ENCODE data around the gene SYNPO2.

SYNPO2 gene

DNA sequence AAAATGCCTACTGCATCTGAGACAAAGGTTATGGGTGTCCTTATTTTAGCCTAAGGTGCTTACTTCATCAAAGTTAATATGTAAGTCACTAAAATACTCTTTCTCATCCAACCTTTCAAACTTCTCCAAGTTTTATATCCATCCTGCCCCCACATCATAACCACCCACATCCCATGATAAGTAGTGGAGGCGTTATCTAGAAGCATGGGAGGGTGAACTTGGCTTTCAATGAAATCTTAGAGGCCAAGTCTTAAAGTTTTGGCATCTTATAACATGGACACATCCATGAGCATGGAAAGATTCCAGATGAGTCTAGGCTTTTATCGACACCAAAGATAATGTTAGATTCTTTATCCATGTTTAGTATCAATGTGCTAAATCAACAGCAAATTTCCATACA is 29.9 kb upstream of the SYNPO2 start:
- H3K4me1 ChIP-seq (ENCODE audit: control insufficient read depth, insufficient read depth, low read depth, low read length), result no peaks in the 10 kb centered on the region
- no peak overlapping the region for H3K4me2 ChIP-seq (ENCODE audit: low read length, poor library complexity, severe bottlenecking)
- H2AK5ac ChIP-seq (ENCODE audit: low read length, severe bottlenecking), result no peak overlapping the region
- H3K4ac ChIP-seq (ENCODE audit: low read depth in 1 of 2, low read length in 2 of 2), result no peak overlapping the region
- no peak overlapping the region for H4K91ac ChIP-seq (ENCODE audit: low read length)
- no peak overlapping the region for H3K23ac ChIP-seq (ENCODE audit: low read length in 2 of 2)
- H3K27me3 ChIP-seq (ENCODE audit: control insufficient read depth in 1 of 2, insufficient read depth in 1 of 2, low read length in 2 of 2), result no peaks in the 10 kb centered on the region
- H2BK12ac ChIP-seq (ENCODE audit: low read length in 2 of 2), result no peak overlapping the region
- H3K9me3 ChIP-seq (ENCODE audit: control insufficient read depth, low read length), result no peaks in the 10 kb centered on the region
- no peak overlapping the region for H3K4me3 ChIP-seq (ENCODE audit: insufficient read depth in 1 of 2, low read depth in 1 of 2, low read length in 2 of 2)
- H3K14ac ChIP-seq (ENCODE audit: low read length in 2 of 2), result no peak overlapping the region
- no peak overlapping the region for H3K18ac ChIP-seq (ENCODE audit: low read depth in 1 of 2, low read length in 2 of 2)
- no peak for DNase-seq
- H3K27ac ChIP-seq (ENCODE audit: low read length, poor library complexity, severe bottlenecking), result no peak overlapping the region
- H4K8ac ChIP-seq (ENCODE audit: low read length), result no peak overlapping the region
- WGBS, result 100% methylated on average over 1 of the region's 2 CpGs
- no peaks in the 10 kb centered on the region for H3K79me1 ChIP-seq (replicated peaks; ENCODE audit: low read length, poor library complexity, severe bottlenecking)
- no peak overlapping the region for H2BK15ac ChIP-seq (ENCODE audit: low read depth, poor library complexity, severe bottlenecking)
- no peak overlapping the region for H2AFZ ChIP-seq (ENCODE audit: low read depth, low read length)
- no peak overlapping the region for H2BK5ac ChIP-seq (ENCODE audit: low read depth, low read length, poor library complexity, severe bottlenecking)
- no peak overlapping the region for H3K9ac ChIP-seq (ENCODE audit: low read length)
- H3K36me3 ChIP-seq (ENCODE audit: control insufficient read depth in 1 of 2, insufficient read depth in 2 of 2, low read depth in 1 of 2, low read length in 2 of 2), result no peaks in the 10 kb centered on the region
- H2BK120ac ChIP-seq (ENCODE audit: low read depth, low read length), result no peak overlapping the region

DNA sequence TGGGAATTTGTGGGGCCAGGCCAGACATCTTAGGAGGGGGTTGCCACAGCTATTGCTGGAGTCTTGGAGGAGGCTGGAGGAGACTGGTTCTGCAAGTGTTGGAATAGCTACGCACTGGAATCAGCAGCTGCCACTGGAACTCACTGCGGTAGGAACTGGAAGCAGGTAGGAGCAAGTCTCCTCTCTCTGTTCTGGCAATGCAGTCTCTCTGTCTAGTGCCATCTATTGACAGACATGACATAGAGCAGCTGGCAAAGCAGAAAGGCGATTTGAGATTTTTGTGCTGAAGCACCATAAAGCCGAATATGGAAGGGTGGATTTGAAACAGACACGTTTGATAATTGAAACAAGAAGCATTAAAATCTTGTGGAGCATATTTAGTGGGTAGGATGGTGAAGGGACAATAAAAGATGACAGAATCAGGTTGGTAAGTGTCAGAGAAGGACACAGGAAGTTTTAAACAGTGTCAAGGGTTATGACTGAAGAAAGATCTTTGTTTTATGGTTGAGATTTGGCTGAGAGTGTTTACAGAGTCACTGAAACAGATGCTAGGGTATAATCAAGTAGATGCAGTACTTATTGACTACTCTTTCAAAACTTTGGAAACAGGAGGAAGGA is 23.5 kb upstream of the SYNPO2 start:
- no peak overlapping the region for H3K27ac ChIP-seq (ENCODE audit: low read length, poor library complexity, severe bottlenecking)

DNA sequence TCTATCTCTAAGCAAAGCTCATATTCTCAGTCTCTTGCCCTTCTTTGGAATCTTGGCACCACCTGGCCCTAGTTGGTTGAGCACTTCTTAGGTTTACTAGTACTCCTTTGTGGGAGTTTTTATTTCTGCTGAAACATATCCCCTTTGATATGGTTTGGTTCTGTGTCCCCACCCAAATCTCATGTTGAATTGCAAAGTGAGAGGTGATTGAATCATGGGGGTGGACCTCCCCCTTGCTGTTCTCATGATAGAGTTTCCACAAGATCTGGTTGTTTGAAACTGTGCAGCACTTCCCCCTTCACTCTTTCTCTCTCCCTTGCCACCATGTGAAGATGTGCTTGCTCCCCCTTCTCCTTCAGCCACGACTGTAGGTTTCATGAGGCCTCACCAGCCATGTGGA is 22.2 kb upstream of the SYNPO2 start:
- H2BK120ac ChIP-seq (ENCODE audit: low read depth, low read length), result no peak overlapping the region
- H3K27me3 ChIP-seq (ENCODE audit: control insufficient read depth in 1 of 2, insufficient read depth in 1 of 2, low read length in 2 of 2), result no peaks in the 10 kb centered on the region
- H3K9me3 ChIP-seq (ENCODE audit: control insufficient read depth, low read length), result no peaks in the 10 kb centered on the region
- no peak overlapping the region for H2AK5ac ChIP-seq (ENCODE audit: low read length, severe bottlenecking)
- H3K9ac ChIP-seq (ENCODE audit: low read length), result no peak overlapping the region
- no peaks in the 10 kb centered on the region for H3K36me3 ChIP-seq (ENCODE audit: control insufficient read depth in 1 of 2, insufficient read depth in 2 of 2, low read depth in 1 of 2, low read length in 2 of 2)
- no peak overlapping the region for H2AFZ ChIP-seq (ENCODE audit: low read depth, low read length)
- H3K4me1 ChIP-seq (ENCODE audit: control insufficient read depth, insufficient read depth, low read depth, low read length), result no peaks in the 10 kb centered on the region
- no peak overlapping the region for H4K91ac ChIP-seq (ENCODE audit: low read length)
- H4K8ac ChIP-seq (ENCODE audit: low read length), result no peak overlapping the region
- no peak overlapping the region for H2BK5ac ChIP-seq (ENCODE audit: low read depth, low read length, poor library complexity, severe bottlenecking)
- no peak overlapping the region for H3K4ac ChIP-seq (ENCODE audit: low read depth in 1 of 2, low read length in 2 of 2)
- H3K14ac ChIP-seq (ENCODE audit: low read length in 2 of 2), result no peak overlapping the region
- WGBS, result no CpG with 5 or more reads among the region's 1 CpG
- no peak overlapping the region for H2BK12ac ChIP-seq (ENCODE audit: low read length in 2 of 2)
- DNase-seq, result no peak
- H3K23ac ChIP-seq (ENCODE audit: low read length in 2 of 2), result no peak overlapping the region
- no peak overlapping the region for H2BK15ac ChIP-seq (ENCODE audit: low read depth, poor library complexity, severe bottlenecking)
- H3K4me2 ChIP-seq (ENCODE audit: low read length, poor library complexity, severe bottlenecking), result no peak overlapping the region
- no peaks in the 10 kb centered on the region for H3K79me1 ChIP-seq (replicated peaks; ENCODE audit: low read length, poor library complexity, severe bottlenecking)
- H3K4me3 ChIP-seq (ENCODE audit: insufficient read depth in 1 of 2, low read depth in 1 of 2, low read length in 2 of 2), result no peak overlapping the region
- no peak overlapping the region for H3K18ac ChIP-seq (ENCODE audit: low read depth in 1 of 2, low read length in 2 of 2)
- no peak overlapping the region for H3K27ac ChIP-seq (ENCODE audit: low read length, poor library complexity, severe bottlenecking)

More for the DNA sequence above, 23.5 kb upstream of the SYNPO2 start:
- H3K4me2 ChIP-seq (ENCODE audit: low read length, poor library complexity, severe bottlenecking), result no peak overlapping the region
- H4K91ac ChIP-seq (ENCODE audit: low read length), result no peak overlapping the region
- H2BK12ac ChIP-seq (ENCODE audit: low read length in 2 of 2), result no peak overlapping the region
- H3K4me1 ChIP-seq (ENCODE audit: control insufficient read depth, insufficient read depth, low read depth, low read length), result no peaks in the 10 kb centered on the region
- H4K8ac ChIP-seq (ENCODE audit: low read length), result no peak overlapping the region
- H3K4ac ChIP-seq (ENCODE audit: low read depth in 1 of 2, low read length in 2 of 2), result no peak overlapping the region
- no peak overlapping the region for H3K14ac ChIP-seq (ENCODE audit: low read length in 2 of 2)
- DNase-seq, result peak; percentile 60
- H3K4me3 ChIP-seq (ENCODE audit: insufficient read depth in 1 of 2, low read depth in 1 of 2, low read length in 2 of 2), result no peak overlapping the region
- peak overlapping the region; percentile 28 for H3K9ac ChIP-seq (ENCODE audit: low read length)
- no peak overlapping the region for H2BK5ac ChIP-seq (ENCODE audit: low read depth, low read length, poor library complexity, severe bottlenecking)
- H3K18ac ChIP-seq (ENCODE audit: low read depth in 1 of 2, low read length in 2 of 2), result no peak overlapping the region
- H3K27me3 ChIP-seq (ENCODE audit: control insufficient read depth in 1 of 2, insufficient read depth in 1 of 2, low read length in 2 of 2), result no peaks in the 10 kb centered on the region
- WGBS, result 14% methylated on average over 5 of the region's 5 CpGs
- no peak overlapping the region for H3K23ac ChIP-seq (ENCODE audit: low read length in 2 of 2)
- H2BK120ac ChIP-seq (ENCODE audit: low read depth, low read length), result no peak overlapping the region
- H2AK5ac ChIP-seq (ENCODE audit: low read length, severe bottlenecking), result no peak overlapping the region
- H2BK15ac ChIP-seq (ENCODE audit: low read depth, poor library complexity, severe bottlenecking), result no peak overlapping the region
- H3K79me1 ChIP-seq (replicated peaks; ENCODE audit: low read length, poor library complexity, severe bottlenecking), result no peaks in the 10 kb centered on the region
- no peaks in the 10 kb centered on the region for H3K36me3 ChIP-seq (ENCODE audit: control insufficient read depth in 1 of 2, insufficient read depth in 2 of 2, low read depth in 1 of 2, low read length in 2 of 2)
- no peaks in the 10 kb centered on the region for H3K9me3 ChIP-seq (ENCODE audit: control insufficient read depth, low read length)
- H2AFZ ChIP-seq (ENCODE audit: low read depth, low read length), result no peak overlapping the region

DNA sequence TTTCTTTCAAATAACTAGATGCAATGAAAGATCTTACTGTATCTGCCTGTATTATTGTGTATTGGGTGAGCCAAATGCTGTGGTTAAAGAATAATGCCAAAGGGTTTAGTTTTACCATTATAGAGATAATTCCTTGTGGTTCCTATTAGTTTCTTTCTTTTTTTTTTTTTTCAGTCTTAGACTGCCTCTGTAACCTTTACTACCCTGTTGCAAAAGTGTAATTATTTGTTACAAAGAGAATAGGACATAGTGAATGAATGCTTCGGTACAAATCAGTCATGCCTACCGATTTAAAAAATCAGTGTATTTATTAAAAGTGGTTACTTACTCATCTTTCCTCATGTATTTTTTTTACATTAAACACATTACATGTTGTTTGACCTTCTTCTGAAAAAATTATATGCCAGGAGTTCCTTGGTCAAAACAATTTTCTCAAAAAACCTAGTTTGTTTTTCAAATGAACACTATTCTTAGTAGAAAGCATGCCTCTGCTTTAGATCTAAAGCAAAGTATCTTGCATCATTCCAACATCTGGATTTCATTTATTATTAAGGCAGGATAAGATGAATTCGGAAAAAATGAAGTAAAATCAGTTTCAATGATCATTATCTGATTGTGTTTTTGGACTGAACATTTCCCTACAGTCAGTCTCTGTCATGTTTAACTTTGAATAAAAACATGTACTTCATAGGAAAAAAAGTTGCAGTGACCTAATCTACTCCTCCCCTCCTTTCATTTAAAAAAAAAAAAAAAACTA is 21.2 kb upstream of the SYNPO2 start:
- no peak overlapping the region for H2AFZ ChIP-seq (ENCODE audit: low read depth, low read length)
- peak overlapping the region; percentile 73 for H3K9ac ChIP-seq (ENCODE audit: low read length)
- no peak for DNase-seq
- no peak overlapping the region for H2BK120ac ChIP-seq (ENCODE audit: low read depth, low read length)
- H2AK5ac ChIP-seq (ENCODE audit: low read length, severe bottlenecking), result no peak overlapping the region
- H3K27ac ChIP-seq (ENCODE audit: low read length, poor library complexity, severe bottlenecking), result no peak overlapping the region
- no peak overlapping the region for H4K8ac ChIP-seq (ENCODE audit: low read length)
- H3K79me1 ChIP-seq (replicated peaks; ENCODE audit: low read length, poor library complexity, severe bottlenecking), result no peaks in the 10 kb centered on the region
- no peak overlapping the region for H2BK12ac ChIP-seq (ENCODE audit: low read length in 2 of 2)
- no peaks in the 10 kb centered on the region for H3K36me3 ChIP-seq (ENCODE audit: control insufficient read depth in 1 of 2, insufficient read depth in 2 of 2, low read depth in 1 of 2, low read length in 2 of 2)
- H3K4me3 ChIP-seq (ENCODE audit: insufficient read depth in 1 of 2, low read depth in 1 of 2, low read length in 2 of 2), result peak overlapping the region in 1 of 2 experiments; percentile 10
- H2BK15ac ChIP-seq (ENCODE audit: low read depth, poor library complexity, severe bottlenecking), result no peak overlapping the region
- no peaks in the 10 kb centered on the region for H3K9me3 ChIP-seq (ENCODE audit: control insufficient read depth, low read length)
- no peak overlapping the region for H4K91ac ChIP-seq (ENCODE audit: low read length)
- H3K14ac ChIP-seq (ENCODE audit: low read length in 2 of 2), result no peak overlapping the region
- no peaks in the 10 kb centered on the region for H3K27me3 ChIP-seq (ENCODE audit: control insufficient read depth in 1 of 2, insufficient read depth in 1 of 2, low read length in 2 of 2)
- H2BK5ac ChIP-seq (ENCODE audit: low read depth, low read length, poor library complexity, severe bottlenecking), result no peak overlapping the region
- no peak overlapping the region for H3K18ac ChIP-seq (ENCODE audit: low read depth in 1 of 2, low read length in 2 of 2)
- H3K4me1 ChIP-seq (ENCODE audit: control insufficient read depth, insufficient read depth, low read depth, low read length), result no peaks in the 10 kb centered on the region
- no peak overlapping the region for H3K23ac ChIP-seq (ENCODE audit: low read length in 2 of 2)
- H3K4ac ChIP-seq (ENCODE audit: low read depth in 1 of 2, low read length in 2 of 2), result no peak overlapping the region
- H3K4me2 ChIP-seq (ENCODE audit: low read length, poor library complexity, severe bottlenecking), result no peak overlapping the region
- no CpG with 5 or more reads among the region's 3 CpGs for WGBS

All from mesenchymal stem cell (in vitro differentiated cells and primary cell).